ENCODE data around the gene GRB14.

DNA sequence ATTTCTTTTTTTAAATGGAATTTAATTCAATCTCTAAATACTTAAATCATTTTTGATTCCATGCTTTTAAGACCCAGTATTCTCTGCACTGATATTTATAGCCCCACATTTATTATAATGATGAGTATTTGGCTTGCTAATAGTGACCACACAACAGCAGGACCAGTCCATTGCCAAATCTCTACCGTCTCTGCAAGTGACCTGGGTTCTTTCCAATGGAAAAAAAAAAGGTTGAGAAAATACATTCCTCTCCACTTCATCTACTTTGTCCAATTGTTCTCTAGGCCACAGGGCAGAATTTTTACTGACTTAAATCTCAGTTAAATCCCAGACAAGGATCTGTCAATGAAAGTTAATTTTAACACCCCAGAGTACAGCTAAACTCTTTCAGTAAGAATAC is 20.5 kb downstream of the GRB14 start:
- no peak for TF ChIP-seq ZNF274 (IDR thresholded peaks at IDR 0.05; ENCODE audit: low read depth, low read length)
- TF ChIP-seq, protein P1, sequence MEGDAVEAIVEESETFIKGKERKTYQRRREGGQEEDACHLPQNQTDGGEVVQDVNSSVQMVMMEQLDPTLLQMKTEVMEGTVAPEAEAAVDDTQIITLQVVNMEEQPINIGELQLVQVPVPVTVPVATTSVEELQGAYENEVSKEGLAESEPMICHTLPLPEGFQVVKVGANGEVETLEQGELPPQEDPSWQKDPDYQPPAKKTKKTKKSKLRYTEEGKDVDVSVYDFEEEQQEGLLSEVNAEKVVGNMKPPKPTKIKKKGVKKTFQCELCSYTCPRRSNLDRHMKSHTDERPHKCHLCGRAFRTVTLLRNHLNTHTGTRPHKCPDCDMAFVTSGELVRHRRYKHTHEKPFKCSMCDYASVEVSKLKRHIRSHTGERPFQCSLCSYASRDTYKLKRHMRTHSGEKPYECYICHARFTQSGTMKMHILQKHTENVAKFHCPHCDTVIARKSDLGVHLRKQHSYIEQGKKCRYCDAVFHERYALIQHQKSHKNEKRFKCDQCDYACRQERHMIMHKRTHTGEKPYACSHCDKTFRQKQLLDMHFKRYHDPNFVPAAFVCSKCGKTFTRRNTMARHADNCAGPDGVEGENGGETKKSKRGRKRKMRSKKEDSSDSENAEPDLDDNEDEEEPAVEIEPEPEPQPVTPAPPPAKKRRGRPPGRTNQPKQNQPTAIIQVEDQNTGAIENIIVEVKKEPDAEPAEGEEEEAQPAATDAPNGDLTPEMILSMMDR (IDR thresholded peaks at IDR 0.05 in 2 of 3, conservative IDR thresholded peaks at IDR 0.05 in 1 of 3; ENCODE audit: borderline replicate concordance in 1 of 3, insufficient read depth in 1 of 3, low read depth in 2 of 3, low read length in 2 of 3), result no peak
- no peak for TF ChIP-seq CEBPB (IDR thresholded peaks at IDR 0.05; ENCODE audit: low read depth)
- TF ChIP-seq SIN3A (IDR thresholded peaks at IDR 0.05; ENCODE audit: low read depth), result no peak

Measured in HCT116 (cell line).